HCT116 (cell line): ENCODE measurements around the gene GALNS.

Experiments used
- ATF3 ChIP-seq: IDR thresholded peaks from 2 replicates; pipeline ENCODE4 v1.6.1; 2012
- CBX3 ChIP-seq: IDR thresholded peaks from 2 replicates; pipeline ENCODE4 v1.6.1; 2012; ENCODE audit warnings: low read depth
- CTCF ChIP-seq, 3 experiments: fragments of 200-600 bp in 1 of 3; sonication (generic) in 1 of 3; IDR thresholded peaks in 2 of 3; conservative IDR thresholded peaks in 1 of 3; 2 replicates each; pipeline ENCODE4 v1.5.1; 2012 to 2017; ENCODE audit warnings: low read depth in 2 of 3, low read length in 2 of 3, antibody characterized with exemption in 1 of 3, borderline replicate concordance in 1 of 3, control low read depth in 1 of 3, mild to moderate bottlenecking in 1 of 3, mixed read lengths in 1 of 3, mixed run types in 1 of 3, moderate library complexity in 1 of 3; ENCODE audit not compliant: insufficient read depth in 1 of 3
- EGR1 ChIP-seq: IDR thresholded peaks from 2 replicates; pipeline ENCODE4 v1.6.1; 2012; ENCODE audit warnings: low read depth
- EZH2 ChIP-seq: fragments of 200-600 bp; sonication (generic); IDR thresholded peaks from 2 replicates; pipeline ENCODE4 v1.6.1; 2017; ENCODE audit warnings: antibody characterized with exemption, mixed run types
- EZH2phosphoT487 ChIP-seq: fragments of 200-600 bp; IDR thresholded peaks from 2 replicates; pipeline ENCODE4 v1.6.1; 2018; ENCODE audit warnings: antibody characterized with exemption, borderline replicate concordance
- POLR2A ChIP-seq: IDR thresholded peaks from 2 replicates; pipeline ENCODE4 v1.7.0; 2011; ENCODE audit warnings: borderline replicate concordance; ENCODE audit not compliant: insufficient read depth, insufficient read length; ENCODE audit errors: extremely low read depth
- POLR2AphosphoS5 ChIP-seq: IDR thresholded peaks from 2 replicates; pipeline ENCODE4 v1.6.1; 2011; ENCODE audit warnings: mild to moderate bottlenecking, low read depth, low read length, moderate library complexity
- RAD21 ChIP-seq: IDR thresholded peaks from 2 replicates; pipeline ENCODE4 v1.6.1; 2012; ENCODE audit warnings: low read depth, mild to moderate bottlenecking
- REST ChIP-seq: IDR thresholded peaks from 2 replicates; pipeline ENCODE4 v1.6.1; 2012; ENCODE audit warnings: low read depth
- SIN3A ChIP-seq: IDR thresholded peaks from 2 replicates; pipeline ENCODE4 v1.6.1; 2012; ENCODE audit warnings: low read depth
- SP1 ChIP-seq: IDR thresholded peaks from 2 replicates; pipeline ENCODE4 v1.6.1; 2012; ENCODE audit warnings: low read depth

GRCh38 chr16:88905563-88905962 is 48.8 kb upstream of the GALNS start:
- TF ChIP-seq POLR2AphosphoS5 (no peak), POLR2A (no peak), CTCF (IDR thresholded peaks at IDR 0.05 in 2 of 3, conservative IDR thresholded peaks at IDR 0.05 in 1 of 3; ENCODE audit: borderline replicate concordance in 1 of 3, insufficient read depth in 1 of 3, low read depth in 2 of 3, low read length in 2 of 3) (no peak), EZH2 (no peak), RAD21 (no peak), SIN3A (no peak), SP1 (no peak), REST (no peak), EGR1 (no peak), EZH2phosphoT487 (no peak), ATF3 (no peak), CBX3 (no peak)
